ENCODE results near the gene OTOGL.
"Not testable (repeated sequence)": the region's sequence is repeated elsewhere in the genome, so short reads cannot be mapped to it uniquely, and the experiment has no call there.

The OTOGL gene

DNA sequence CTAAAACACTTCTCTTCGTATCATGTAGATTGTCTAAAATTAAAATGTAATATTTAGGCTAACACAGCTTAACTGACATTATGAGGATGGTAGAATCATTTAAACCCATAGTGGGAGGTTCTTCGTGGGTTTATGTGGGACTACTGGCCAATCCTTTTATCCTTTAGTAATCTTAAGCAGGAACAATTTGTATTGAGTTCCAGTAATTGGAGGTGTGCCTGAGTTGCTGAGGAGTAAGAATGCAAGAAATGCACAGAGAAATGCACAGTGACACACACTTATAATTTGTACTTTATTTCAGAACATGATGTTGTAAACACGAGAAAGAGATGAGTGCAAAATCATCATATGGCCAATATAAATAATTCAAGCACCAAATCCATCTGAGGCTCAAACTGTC, 22.3 kb downstream of the OTOGL start:
- DNase-seq: no peak

DNA sequence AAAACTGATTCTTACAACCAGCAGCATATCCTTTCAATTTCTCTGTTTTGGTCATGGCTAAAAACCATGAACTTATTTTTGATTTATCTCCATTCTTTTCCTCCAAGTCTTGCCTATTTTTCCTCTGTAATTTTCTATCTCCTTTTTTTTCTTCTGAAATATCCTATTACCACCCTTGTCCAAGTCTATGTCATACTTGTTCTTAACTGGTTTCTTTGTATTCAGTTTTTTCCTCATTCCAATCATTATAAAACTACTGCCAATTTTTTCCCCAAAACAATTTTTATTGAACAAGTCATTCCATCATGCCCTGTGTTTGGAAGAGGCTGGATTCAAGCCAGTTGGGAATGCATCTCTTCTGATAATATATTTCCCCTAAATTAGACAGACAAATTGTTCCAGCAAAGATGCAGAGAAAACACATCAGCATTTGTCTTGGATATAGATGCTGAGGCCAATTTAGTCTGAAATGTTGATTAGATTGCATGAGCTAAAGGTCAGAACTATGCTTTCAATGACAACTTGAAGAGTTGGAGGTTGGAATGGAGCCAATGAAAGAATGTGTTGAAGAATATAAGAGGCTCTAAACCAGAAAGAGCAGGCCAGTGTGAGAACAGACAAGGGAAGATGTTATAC, 30.7 kb downstream of the OTOGL start:
- DNase-seq: no peak

DNA sequence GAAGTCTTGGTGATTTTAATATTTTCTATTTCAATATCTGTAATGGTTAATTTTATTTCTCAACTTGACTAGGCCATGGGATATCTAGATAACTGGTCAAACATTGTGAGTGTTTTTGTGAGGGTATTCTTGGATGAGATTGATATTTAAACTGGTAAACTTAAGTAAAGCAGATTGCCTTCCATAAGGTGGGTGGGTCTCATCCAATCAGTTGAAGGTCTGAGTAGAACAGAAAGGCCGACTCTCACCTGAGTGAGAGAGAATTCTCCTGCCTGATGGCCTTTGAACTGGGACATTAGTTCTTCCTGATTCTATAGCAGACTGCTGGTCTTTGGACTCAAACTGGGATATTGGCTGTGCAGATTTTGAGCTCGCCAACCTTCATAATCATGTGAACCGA, 36.3 kb downstream of the OTOGL start:
- DNase-seq: no peak

DNA sequence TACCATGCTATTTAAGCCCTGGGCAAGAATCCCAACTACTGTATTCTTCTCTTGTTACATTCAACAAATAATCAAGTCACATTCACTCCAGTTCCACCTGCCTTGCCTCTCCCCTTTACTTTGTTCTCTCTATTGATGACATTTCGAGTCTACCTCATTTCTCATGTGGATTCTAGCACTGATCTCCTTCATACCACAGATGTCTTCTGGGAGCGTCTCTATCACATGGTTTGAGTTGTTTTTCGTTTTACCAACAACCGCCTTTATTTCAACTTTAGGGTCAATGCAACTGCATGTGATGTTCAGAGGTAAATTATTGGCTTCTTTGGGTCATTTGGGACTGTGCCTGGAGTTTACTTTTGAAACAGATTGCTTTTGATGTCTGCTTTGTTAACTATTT, 40.7 kb downstream of the OTOGL start:
- no peak for DNase-seq

DNA sequence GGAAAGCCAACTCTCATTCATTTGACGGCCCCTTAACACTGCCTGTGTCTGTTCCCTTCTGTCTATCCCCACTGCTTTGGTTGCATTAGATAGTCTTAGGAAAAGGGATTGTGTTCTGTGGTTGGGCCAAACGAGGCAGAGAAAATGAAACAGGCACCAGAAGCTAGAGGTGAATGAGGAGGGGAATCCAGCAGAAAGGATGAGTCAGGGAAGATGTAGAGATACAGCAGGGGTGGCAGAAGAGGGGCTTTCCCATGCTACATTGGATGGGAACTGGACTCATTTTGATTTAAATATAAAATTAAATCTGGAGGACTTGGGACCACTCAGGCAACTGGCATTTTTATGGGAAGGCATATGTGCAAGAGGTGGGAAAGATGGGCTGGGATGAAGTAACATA, 43.3 kb downstream of the OTOGL start:
- no peak for DNase-seq

DNA sequence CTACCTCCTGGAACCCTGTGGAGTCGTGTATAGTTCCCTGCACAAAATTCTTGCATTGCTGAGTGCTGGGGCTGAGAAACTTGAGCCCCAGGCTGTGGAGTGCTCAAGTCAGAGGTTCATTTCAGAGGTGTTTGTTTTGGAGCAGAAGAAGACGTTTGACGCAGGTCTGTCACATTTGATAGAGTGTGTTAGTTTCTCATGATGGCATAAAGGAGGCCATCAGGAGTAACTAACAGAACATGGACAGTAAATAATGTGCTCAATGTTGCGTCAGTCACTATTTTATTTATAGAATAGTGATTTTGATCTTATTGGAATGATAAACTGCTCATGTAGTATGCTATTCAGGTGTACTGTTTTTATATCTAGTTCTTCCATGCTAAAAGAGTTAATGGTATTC, 44.2 kb downstream of the OTOGL start:
- no peak for DNase-seq

DNA sequence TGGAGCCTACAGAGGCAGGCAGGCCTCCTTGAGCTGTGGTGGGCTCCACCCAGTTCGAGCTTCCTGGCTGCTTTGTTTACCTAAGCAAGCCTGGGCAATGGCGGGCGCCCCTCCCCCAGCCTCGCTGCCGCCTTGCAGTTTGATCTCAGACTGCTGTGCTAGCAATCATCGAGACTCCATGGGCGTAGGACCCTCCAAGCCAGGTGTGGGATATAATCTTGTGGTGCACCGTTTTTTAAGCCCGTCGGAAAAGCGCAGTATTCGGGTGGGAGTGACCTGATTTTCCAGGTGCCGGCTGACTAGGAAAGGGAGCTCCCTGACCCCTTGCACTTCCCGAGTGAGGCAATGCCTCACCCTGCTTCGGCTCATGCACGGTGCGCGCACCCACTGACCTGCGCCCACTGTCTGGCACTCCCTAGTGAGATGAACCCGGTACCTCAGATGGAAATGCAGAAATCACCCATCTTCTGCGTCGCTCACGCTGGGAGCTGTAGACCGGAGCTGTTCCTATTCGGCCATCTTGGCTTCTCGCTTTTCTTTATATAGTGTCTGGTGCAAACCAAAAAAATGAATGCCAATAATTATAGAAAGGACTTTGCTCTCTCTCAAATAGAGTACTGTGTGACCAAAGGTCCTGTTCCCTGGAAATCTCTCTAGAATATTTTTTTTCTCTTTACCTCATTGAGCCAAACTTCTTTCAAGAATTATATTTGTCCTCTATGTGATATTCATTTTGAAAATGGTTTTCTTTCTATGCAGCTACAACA, 50.4 kb downstream of the OTOGL start:
- DNase-seq: not testable (repeated sequence)

DNA sequence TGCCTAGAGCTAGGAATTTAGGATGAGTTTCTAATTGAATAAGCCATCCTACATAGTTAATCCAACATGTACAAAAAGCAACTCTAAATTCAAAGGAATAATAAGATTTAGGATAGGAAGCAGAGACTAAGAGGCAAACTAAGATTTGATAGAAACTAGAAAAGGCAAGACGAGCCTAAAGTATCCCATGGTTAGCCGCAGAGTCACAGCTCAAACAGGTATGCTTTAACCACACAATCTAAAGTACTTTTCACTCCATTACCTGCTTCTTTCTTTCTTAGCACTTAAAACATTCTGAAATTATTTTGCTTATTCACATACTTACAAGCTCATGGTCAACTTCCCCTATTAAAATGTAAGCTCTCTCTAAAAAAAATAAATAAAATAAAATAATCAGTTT, 51.8 kb downstream of the OTOGL start:
- no peak for DNase-seq

DNA sequence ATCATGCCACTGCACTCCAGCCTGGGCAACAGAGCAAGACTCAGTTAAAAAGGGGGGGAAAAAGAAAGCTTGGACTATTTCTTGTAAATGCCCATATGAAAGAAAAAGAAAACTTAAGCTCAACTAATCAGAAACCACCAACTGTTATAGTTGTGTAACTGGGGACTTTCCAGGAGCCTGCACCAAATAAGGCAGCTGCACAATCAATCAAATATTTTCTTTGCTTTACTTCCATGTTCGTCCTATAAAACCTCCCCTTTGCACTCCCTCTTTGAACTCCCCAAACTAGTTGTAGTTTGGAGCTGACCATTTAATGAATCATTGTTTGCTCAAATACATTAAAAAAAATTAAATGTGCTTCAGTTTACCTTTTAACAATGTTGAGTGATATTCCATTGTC, 54.9 kb downstream of the OTOGL start:
- no peak for DNase-seq

DNA sequence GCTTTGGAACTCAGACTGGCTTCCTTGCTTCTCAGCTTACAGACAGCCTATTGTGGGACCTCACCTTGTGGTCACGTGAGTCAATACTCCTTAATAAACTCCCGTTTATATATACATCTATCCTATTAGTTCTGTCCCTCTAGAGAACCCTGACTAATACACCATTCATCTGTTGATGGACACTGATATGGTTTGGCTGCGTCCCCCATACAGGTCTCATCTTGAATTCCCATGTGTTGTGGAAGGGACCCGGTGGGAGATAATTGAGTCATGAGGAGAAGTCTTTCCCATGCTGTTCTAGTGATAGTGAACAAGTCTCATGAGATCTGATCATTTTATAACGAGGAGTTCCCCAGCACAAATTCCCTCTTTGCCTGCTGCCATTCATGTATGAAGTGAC, 57.0 kb downstream of the OTOGL start:
- DNase-seq: no peak

DNA sequence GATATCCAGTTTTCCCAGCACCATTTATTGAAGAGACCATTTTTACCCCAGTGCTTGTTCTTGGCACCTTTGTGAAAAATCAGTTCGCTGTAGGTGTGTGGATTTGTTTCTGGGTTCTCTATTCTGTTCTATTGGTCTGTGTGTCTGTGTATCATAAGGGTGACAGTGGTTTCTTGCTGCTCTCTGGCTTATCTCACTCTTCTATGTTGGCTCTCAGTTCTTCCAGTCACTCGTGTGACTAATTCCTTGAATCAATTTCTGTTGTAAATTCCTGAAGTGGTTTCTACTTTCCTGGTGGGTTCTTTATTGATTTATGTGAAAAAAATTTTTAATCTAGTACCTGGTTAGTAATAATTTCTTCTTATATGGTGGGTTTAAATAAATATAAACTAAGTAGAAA, 58.3 kb downstream of the OTOGL start:
- DNase-seq: no peak

DNA sequence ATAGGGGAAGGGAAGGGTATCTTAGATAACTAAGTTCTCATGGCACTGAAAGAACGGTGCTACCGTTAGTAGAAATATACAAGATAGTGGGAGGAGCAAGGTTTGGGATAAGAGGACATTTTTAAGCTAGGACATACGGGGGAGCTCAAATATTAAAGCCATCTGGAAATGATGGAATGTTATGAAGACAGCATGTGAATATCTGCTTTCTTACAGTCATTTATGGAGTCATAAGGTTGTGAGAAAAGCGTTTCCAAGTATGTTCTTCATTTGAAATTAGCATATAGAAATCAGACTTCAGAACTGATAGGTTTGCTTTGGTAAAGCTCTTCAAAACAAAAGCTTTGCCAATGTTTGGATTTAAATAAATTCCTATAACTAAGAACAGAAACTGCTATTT, 62.3 kb downstream of the OTOGL start:
- DNase-seq: no peak

DNA sequence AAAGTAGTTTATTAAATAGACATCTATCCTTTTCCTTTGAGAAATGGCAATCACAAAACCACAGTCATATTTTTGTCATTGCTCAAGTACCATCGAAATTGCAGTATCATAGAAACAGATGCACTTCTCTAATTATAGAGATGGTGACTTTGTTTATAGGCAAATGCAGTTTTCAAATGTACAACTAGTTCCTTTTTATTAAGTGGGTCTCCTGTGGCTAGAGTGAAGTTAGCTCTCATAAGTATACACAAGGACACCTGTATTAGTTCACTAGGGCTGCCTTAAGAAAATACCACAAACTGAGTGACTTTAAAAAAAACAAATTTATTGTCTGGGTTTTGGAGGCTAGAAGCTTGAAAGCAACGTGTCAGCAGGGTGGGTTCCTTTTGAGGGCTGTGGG, 62.8 kb downstream of the OTOGL start:
- DNase-seq: no peak

DNA sequence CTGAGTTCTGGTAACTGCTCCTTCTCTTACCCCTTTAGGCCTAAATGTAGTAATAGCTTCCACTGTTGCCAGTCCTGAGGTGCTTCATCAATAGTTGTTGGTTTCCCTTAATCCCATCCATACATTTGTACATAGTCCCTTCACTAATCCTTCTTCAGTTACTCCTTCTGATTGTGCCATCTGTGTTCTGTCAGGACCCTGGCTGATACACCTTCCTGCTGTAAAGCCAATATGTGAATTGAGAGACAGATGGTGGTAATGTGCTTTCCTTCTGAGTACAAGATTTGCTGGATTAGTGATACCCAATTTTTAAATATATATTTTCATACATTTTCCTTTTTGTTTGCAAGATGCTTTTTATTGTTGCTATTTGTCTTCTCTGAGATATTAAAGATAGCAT, 66.4 kb downstream of the OTOGL start:
- no peak for DNase-seq

DNA sequence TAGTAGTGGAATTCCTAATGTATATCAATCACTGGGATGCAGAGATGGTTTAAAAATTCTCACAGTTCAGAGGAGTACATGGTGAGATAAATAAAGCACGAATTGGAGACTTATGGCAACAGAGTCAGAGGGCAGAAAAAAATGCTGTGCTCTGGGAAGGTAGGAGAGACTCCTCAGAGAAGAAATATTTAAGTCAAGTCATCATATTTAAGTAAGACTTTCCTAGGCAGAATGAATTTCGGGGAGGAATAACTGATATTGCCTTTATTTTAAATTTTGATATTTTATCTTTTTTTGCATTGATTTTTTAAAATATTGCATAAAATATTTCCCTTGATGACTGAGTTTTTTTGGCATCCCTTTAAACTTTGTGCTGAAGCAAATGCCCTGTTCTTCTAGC, 67.4 kb downstream of the OTOGL start:
- no peak for DNase-seq

DNA sequence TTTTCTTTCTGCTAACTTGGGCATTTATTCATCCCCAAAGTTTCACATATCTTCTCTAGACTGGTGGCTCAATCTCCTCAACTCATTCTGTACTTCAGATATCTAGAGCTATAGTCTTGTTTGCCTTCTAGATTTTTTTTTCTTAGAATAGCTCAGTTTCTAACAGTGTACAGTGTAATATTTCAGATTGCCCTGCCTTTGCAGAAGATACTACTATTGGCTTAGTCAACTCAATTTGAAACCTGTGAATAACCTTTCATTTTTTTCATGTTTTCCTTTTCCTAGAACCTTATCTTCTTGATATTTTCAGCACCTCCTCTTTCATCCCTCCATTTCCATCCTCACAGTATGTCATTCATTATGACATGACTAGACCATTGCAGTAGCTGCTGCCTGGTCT, 69.6 kb downstream of the OTOGL start:
- DNase-seq: no peak

DNA sequence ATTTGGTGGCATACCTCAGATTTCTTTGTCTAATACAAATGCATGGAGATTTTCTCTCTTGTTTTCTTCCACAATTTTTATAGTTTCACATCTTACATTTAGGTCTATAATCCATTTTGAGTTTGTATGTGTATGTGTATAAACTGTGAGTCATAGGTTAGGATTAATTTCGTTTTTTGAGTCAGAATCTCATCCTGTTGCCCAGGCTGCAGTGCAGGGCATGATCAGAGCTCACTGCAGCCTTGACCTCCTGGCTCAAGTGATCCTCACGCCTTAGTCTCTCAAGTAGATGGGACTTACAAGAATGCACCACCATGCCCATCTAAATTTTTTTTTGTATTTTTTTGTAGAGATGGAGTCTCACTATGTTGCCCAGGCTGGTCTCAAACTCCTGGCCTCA, 71.6 kb downstream of the OTOGL start:
- no peak for DNase-seq

DNA sequence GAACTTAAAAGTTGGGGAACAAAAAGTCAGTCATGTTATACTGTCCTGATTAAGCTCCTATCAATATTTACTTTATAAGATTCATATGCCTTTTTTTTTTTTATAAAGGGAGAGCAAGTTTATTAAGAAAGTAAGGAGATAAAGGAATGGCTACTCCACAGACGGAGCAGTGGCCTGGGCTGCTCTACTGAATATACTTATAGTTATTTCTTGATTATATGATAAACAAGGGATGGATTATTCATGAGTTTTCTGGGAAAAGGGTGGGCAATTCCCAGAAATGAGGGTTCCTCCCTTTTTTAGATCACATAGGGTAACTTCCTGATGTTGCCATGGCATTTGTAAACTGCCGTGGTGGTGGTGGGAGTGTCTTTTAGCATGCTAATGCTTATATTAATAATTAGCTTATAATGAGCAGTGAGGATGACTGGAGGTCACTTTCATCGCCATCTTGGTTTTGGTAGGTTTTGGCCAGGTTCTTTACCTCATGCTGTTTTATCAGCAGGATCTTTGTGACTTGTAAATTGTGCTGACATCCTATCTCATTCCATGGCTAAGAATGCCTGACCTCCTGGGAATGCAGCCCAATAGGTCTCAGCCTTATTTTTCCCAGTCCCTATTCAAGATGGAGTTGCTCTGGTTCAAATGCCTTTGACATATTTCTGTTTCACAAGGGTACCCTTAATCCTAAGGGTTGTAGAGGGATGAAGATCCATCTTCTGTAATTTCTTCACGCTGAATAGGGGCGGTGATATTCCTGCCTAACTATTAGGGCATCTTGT, 73.9 kb downstream of the OTOGL start:
- no peak for DNase-seq

DNA sequence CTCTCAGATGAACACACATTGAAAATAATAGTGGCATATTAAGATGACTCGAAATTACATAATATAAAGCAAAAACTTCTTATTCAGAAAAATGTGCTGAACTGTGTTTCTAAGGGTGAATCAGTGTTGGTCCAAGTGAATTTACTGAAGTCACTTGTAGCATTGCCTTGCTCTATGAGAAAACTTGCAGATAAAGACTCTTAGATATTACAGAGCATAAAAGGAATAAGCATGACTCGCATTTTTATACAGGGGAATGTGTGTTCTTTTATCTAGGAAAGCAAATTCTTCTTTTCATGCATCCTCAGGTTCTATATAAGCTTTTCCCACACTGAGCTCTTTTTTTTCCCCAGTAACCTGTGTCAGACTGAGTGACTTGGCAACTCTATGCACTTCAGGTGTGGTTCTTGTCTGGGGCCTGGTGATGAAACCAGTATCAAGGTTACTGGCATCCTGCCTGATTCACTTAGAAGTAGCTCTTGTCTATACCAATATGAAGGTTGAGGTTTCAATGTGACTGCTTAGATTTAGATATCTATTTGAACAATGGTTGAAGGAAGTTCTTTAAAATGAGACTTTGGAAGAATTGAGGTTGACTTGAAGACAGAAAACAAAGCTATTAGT, 76.1 kb downstream of the OTOGL start:
- no peak for DNase-seq

DNA sequence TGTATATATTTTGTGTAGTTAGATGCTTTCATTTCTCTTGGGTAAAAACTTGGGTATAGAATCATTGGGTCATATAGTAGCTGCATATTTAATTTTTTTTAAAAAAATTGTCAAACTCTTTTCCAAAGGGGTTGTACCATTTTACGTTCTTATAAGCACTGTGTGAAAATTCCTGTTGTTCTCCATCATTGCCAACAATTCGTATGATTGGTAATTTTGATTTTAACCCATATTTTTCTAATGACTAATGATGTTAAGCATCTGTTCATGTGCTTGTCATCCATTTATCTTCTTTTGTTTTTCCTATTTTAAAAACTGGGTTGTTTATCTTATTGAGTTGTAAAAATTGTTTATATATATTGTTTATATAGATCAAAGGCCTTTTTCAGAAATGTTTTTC, 77.4 kb downstream of the OTOGL start:
- DNase-seq: no peak

DNA sequence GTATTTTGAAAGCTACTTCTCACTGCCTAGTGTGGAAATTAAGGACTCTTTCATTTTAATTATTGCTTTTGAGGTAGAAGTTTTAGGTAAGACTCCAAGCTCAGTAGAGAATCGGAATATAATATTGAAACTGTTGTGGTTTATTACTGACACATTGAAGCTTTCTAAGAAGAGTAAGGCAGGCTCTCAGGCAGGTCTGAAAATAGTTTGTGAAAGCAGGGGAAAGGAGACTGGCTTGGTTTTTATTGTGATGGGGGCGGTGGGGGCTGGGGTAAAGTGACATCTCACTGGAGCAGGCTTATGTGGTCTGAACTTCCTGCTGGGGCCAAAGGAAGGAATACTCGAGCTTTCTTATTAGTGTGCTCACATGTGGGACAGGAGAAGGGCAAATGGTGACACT, 79.5 kb downstream of the OTOGL start:
- no peak for DNase-seq

DNA sequence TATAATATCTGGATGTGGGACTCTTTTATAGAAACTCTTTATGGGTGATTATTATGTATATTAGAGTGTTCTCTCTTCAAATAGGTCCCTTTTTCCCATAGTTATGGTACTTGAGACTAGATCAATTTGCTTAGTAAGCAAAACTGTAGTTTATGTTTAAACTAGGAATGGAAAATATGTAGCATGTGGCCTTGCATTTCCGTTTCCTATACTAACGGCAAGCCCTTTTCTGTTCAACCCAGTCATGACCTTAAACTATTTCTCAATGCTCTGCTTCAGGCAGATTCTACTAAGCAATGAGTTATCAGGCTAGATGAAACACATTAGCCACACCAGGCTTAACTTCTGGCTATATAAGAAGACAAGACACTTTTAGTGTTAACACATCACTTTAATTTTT, 84.6 kb downstream of the OTOGL start:
- DNase-seq: no peak

DNA sequence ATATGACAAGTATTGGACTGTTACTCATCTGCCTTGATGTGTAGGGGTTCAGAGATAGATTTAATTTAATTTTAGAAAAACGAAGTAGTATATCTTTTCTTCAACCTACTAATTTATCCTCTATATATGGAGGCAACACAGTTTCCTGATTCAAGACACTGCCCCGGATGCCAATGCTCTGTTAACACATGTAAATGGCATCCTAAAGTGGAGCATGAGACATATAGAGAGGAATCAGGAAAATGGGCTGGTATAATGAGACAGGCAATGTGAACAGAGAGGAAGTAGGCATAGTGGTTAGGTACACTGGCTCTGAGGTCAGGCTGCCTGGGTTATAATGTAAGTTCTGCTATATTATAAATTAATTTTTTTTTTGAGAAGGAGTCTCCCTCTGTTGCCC, 85.6 kb downstream of the OTOGL start:
- DNase-seq: no peak

DNA sequence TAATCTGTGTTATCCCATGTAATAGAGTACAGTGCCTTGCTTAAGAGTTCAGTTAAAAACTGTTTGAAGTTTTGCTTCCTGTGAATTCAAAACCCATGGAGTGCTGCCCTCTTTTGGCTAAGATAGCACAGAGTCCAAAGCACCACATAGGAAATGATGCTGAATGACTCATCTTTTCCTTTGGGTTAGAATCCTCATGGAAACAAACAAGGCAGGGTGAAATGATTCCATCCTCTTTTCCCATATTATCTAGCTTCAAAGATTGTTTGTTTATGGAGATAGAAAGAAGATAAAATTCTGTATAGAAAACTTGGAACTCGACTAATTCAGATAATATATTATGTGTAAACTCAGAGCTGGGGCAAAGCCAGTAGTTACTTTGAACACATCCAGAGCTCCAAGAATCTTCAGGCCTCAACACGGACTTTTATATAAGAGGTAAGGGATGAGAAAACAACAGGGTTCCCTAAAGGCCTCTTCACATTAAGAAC, 87.4 kb downstream of the OTOGL start:
- no peak for DNase-seq

Data from SIG-M5 (cell line).